Central memory CD4-positive, alpha-beta T cell (primary cell): ENCODE results near the gene PRELID1.
A peak's percentile ranks its signal among the peaks of the same experiment; 100 is the strongest.
"Not testable (repeated sequence)": the region's sequence is repeated elsewhere in the genome, so short reads cannot be mapped to it uniquely, and the experiment has no call there.

Source experiments
- DNase-seq: peaks from one replicate; pipeline ENCODE4 v3.0.0; 2022

Gene PRELID1

GRCh38 chr5:177300236-177300880 is 3.2 kb upstream of the PRELID1 start:
- DNase-seq, result peak; percentile 65

GRCh38 chr5:177300951-177301350 is 2.6 kb upstream of the PRELID1 start:
- no peak for DNase-seq

- no peak for DNase-seq
These were observed 2.0 kb upstream of the PRELID1 start for GRCh38 chr5:177301503-177302165.

GRCh38 chr5:177302354-177303110 is 1.1 kb upstream of the PRELID1 start:
- DNase-seq, result no peak

GRCh38 chr5:177303925-177304391 is 359 bp downstream of the PRELID1 start:
- DNase-seq, result no peak

GRCh38 chr5:177304392-177305119 is 957 bp downstream of the PRELID1 start:
- DNase-seq, result no peak

GRCh38 chr5:177306103-177306640 is 2.6 kb downstream of the PRELID1 start:
- not testable (repeated sequence) for DNase-seq

- DNase-seq, result no peak
These were observed 3.3 kb downstream of the PRELID1 start for GRCh38 chr5:177306674-177307543.

GRCh38 chr5:177307544-177308363 is 4.2 kb downstream of the PRELID1 start:
- no peak for DNase-seq

- no peak for DNase-seq
These were observed 5.1 kb downstream of the PRELID1 start for GRCh38 chr5:177308740-177309139.

GRCh38 chr5:177309351-177310191 is 6.0 kb downstream of the PRELID1 start:
- peak; percentile 67 for DNase-seq

GRCh38 chr5:177310332-177310731 is 6.7 kb downstream of the PRELID1 start:
- no peak for DNase-seq

- no peak for DNase-seq
These were observed 7.3 kb downstream of the PRELID1 start for GRCh38 chr5:177310757-177311391.

GRCh38 chr5:177311392-177311722 is 7.8 kb downstream of the PRELID1 start:
- DNase-seq, result no peak

GRCh38 chr5:177311723-177312648 is 8.4 kb downstream of the PRELID1 start, which contains the start of gene MXD3:
Gene MXD3 (minus strand): TSS chr5:177311898. CDS start chr5:177311830, 68 bp downstream.
- DNase-seq, result peak; percentile 91

- no peak for DNase-seq
These were observed 9.1 kb downstream of the PRELID1 start for GRCh38 chr5:177312649-177313181.

GRCh38 chr5:177313561-177314259 is 10.1 kb downstream of the PRELID1 start:
- DNase-seq, result no peak
